ENCODE results near the gene CRYL1. TPM values are rescaled to one million over a fixed set of nuclear protein-coding genes. Genes with fewer than 3 reads are reported as not detected.

CRYL1 gene
- total and polyA plus RNA-seq, 3 experiments from 2014 or later = 7.2 to 36.1 (median 7.8) TPM

DNA sequence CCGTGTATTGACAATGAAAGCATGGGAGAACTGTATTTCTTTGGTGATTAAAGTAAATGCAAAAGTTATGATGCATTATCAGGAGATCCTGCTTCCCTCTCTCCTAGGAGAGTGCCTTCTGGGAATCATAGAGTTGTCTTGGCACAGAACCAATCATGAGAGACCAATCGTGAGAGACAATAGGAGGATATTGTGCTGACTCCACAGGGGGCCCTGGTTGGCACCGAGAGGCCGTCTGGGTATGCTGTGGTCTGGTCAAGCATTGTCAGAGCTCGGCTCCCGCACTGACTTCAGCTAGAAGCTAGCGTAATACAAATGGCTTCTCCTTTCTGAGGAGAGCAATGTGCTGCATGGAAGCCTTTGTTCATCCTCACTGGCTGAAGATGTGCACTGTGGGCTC is 162.1 kb downstream of the CRYL1 start:
- H3K9me3 ChIP-seq (ENCODE audit: low read length) = no peaks in the 10 kb centered on the region
- Mint-ChIP-seq H3K27me3 (peaks cover 25 to 32% of the 10 kb centered on the region in 2 donors), H3K36me3 (no peaks in the 10 kb centered on the region), H3K9me3 (no peaks in the 10 kb centered on the region), H3K4me1 (no peaks in the 10 kb centered on the region), H3K27ac (no peak overlapping the region), H3K4me3 (no peak overlapping the region)
- H3K4me1 ChIP-seq (ENCODE audit: insufficient read depth, low read length) = no peaks in the 10 kb centered on the region
- DNase-seq = no peak
- POLR2A ChIA-PET = no interaction called here
- no peaks in the 10 kb centered on the region for H3K27me3 ChIP-seq (ENCODE audit: insufficient read depth, low read length, poor library complexity, severe bottlenecking)
- CTCF ChIA-PET = no interaction called here
- no peak overlapping the region for H3K4me3 ChIP-seq (ENCODE audit: low read length)
- no peak overlapping the region for H3K27ac ChIP-seq (ENCODE audit: low read depth, low read length)
- H3K36me3 ChIP-seq (ENCODE audit: insufficient read depth, low read length) = no peaks in the 10 kb centered on the region

DNA sequence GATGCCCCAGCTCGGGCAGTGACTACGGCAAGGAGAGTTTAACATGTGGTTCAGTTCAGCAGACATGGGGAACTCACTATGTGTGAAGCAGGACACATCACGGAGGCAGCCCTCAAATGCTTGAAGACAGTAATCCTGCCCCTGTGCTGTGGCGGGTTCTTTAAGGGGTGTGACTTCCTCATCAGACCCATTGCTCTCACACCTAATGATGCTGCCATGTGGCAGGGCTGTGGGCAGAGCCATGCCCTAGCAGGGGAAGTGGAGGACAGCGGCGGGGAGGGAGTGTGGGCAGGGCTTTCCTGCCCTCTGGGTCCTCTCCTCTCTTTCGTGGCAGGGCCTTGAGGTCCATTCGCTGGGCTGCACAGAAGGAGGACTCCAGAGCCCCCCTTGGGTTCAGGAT is 162.5 kb downstream of the CRYL1 start:
- H3K4me1 Mint-ChIP-seq = no peaks in the 10 kb centered on the region
- no peaks in the 10 kb centered on the region for H3K36me3 Mint-ChIP-seq
- H3K4me3 ChIP-seq (ENCODE audit: low read length) = no peak overlapping the region
- POLR2A ChIA-PET = no interaction called here
- H3K9me3 ChIP-seq (ENCODE audit: low read length) = no peaks in the 10 kb centered on the region
- H3K27me3 ChIP-seq (ENCODE audit: insufficient read depth, low read length, poor library complexity, severe bottlenecking) = no peaks in the 10 kb centered on the region
- H3K27ac ChIP-seq (ENCODE audit: low read depth, low read length) = no peak overlapping the region
- no peaks in the 10 kb centered on the region for H3K36me3 ChIP-seq (ENCODE audit: insufficient read depth, low read length)
- no peaks in the 10 kb centered on the region for H3K9me3 Mint-ChIP-seq
- peak overlapping the region in 1 of 7 donors; percentile 40 for H3K4me3 Mint-ChIP-seq
- H3K4me1 ChIP-seq (ENCODE audit: insufficient read depth, low read length) = no peaks in the 10 kb centered on the region
- no peak for DNase-seq
- H3K27me3 Mint-ChIP-seq = peaks cover 21 to 27% of the 10 kb centered on the region in 2 donors
- CTCF ChIA-PET = no interaction called here
- no peak overlapping the region for H3K27ac Mint-ChIP-seq

- H3K27ac Mint-ChIP-seq = no peak overlapping the region
- no peaks in the 10 kb centered on the region for H3K36me3 Mint-ChIP-seq
- no peaks in the 10 kb centered on the region for H3K4me1 Mint-ChIP-seq
- peak overlapping the region in 1 of 7 donors; percentile 40 for H3K4me3 Mint-ChIP-seq
- no peaks in the 10 kb centered on the region for H3K36me3 ChIP-seq (ENCODE audit: insufficient read depth, low read length)
- no peaks in the 10 kb centered on the region for H3K9me3 ChIP-seq (ENCODE audit: low read length)
- H3K4me3 ChIP-seq (ENCODE audit: low read length) = no peak overlapping the region
- no peaks in the 10 kb centered on the region for H3K4me1 ChIP-seq (ENCODE audit: insufficient read depth, low read length)
- ChIA-PET CTCF (no interaction called here), POLR2A (no interaction called here)
- peaks cover 15 to 23% of the 10 kb centered on the region in 2 donors for H3K27me3 Mint-ChIP-seq
- no peaks in the 10 kb centered on the region for H3K9me3 Mint-ChIP-seq
- DNase-seq = no peak
- H3K27ac ChIP-seq (ENCODE audit: low read depth, low read length) = no peak overlapping the region
- no peaks in the 10 kb centered on the region for H3K27me3 ChIP-seq (ENCODE audit: insufficient read depth, low read length, poor library complexity, severe bottlenecking)
Observed at GRCh38 chr13:20362484-20363041, 163.1 kb downstream of the CRYL1 start.

DNA sequence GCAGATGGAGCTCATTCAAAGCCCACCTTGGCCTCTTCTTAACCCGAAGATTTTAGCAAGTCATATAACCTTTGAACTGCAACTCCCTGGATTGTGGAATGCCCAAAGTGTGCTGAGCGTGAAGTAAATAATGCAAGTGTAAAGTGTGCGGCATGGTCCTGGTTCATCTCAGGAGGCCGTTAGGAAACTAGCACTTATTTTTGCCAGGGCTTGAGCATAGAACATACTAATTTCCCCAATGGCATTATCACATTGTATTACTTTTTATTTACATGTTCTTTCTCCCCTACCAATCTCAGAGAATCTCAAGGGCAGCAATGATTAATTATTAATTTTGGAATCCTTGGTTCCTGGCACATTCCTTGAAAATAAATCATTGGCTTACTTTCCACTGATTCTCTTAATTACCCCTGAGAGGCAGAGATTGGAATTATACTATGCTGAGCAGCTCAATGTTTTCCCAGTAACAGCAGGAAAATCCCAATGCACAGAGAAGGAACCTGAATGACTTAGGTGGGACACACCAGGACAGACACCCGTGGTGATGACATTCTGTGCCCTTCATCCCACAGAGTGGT is 164.7 kb downstream of the CRYL1 start:
- H3K27ac ChIP-seq (ENCODE audit: low read depth, low read length) = no peak overlapping the region
- no peaks in the 10 kb centered on the region for H3K4me1 Mint-ChIP-seq
- no peak overlapping the region for H3K27ac Mint-ChIP-seq
- peaks cover 12 to 20% of the 10 kb centered on the region in 2 donors for H3K27me3 Mint-ChIP-seq
- CTCF ChIA-PET = no interaction called here
- H3K27me3 ChIP-seq (ENCODE audit: insufficient read depth, low read length, poor library complexity, severe bottlenecking) = no peaks in the 10 kb centered on the region
- H3K9me3 Mint-ChIP-seq = no peaks in the 10 kb centered on the region
- H3K4me3 ChIP-seq (ENCODE audit: low read length) = no peak overlapping the region
- H3K4me1 ChIP-seq (ENCODE audit: insufficient read depth, low read length) = no peaks in the 10 kb centered on the region
- no peak overlapping the region for H3K4me3 Mint-ChIP-seq
- no peak for DNase-seq
- no peaks in the 10 kb centered on the region for H3K36me3 ChIP-seq (ENCODE audit: insufficient read depth, low read length)
- no peaks in the 10 kb centered on the region for H3K36me3 Mint-ChIP-seq
- no peaks in the 10 kb centered on the region for H3K9me3 ChIP-seq (ENCODE audit: low read length)
- POLR2A ChIA-PET = no interaction called here

GRCh38 chr13:20360041-20360491 is 165.6 kb downstream of the CRYL1 start:
- no peak overlapping the region for H3K27ac ChIP-seq (ENCODE audit: low read depth, low read length)
- no peaks in the 10 kb centered on the region for H3K9me3 ChIP-seq (ENCODE audit: low read length)
- no peaks in the 10 kb centered on the region for H3K36me3 ChIP-seq (ENCODE audit: insufficient read depth, low read length)
- Mint-ChIP-seq H3K27ac (no peak overlapping the region), H3K27me3 (peaks cover 11 to 20% of the 10 kb centered on the region in 2 donors), H3K4me3 (no peak overlapping the region), H3K36me3 (no peaks in the 10 kb centered on the region), H3K4me1 (no peaks in the 10 kb centered on the region), H3K9me3 (no peaks in the 10 kb centered on the region)
- CTCF ChIA-PET = no interaction called here
- H3K4me3 ChIP-seq (ENCODE audit: low read length) = no peak overlapping the region
- no peak for DNase-seq
- POLR2A ChIA-PET = no interaction called here
- H3K27me3 ChIP-seq (ENCODE audit: insufficient read depth, low read length, poor library complexity, severe bottlenecking) = no peaks in the 10 kb centered on the region
- no peaks in the 10 kb centered on the region for H3K4me1 ChIP-seq (ENCODE audit: insufficient read depth, low read length)

GRCh38 chr13:20359335-20359734 is 166.3 kb downstream of the CRYL1 start:
- Histone ChIP-seq H3K4me1 (ENCODE audit: insufficient read depth, low read length) (no peaks in the 10 kb centered on the region), H3K36me3 (ENCODE audit: insufficient read depth, low read length) (no peaks in the 10 kb centered on the region), H3K27me3 (ENCODE audit: insufficient read depth, low read length, poor library complexity, severe bottlenecking) (no peaks in the 10 kb centered on the region), H3K27ac (ENCODE audit: low read depth, low read length) (no peak overlapping the region), H3K9me3 (ENCODE audit: low read length) (no peaks in the 10 kb centered on the region), H3K4me3 (ENCODE audit: low read length) (no peak overlapping the region)
- Mint-ChIP-seq H3K36me3 (no peaks in the 10 kb centered on the region), H3K4me1 (no peaks in the 10 kb centered on the region), H3K27me3 (peaks cover 8 to 15% of the 10 kb centered on the region in 2 donors), H3K9me3 (no peaks in the 10 kb centered on the region), H3K4me3 (no peak overlapping the region), H3K27ac (no peak overlapping the region)
- CTCF ChIA-PET = no interaction called here
- no peak for DNase-seq
- POLR2A ChIA-PET = no interaction called here

- no peaks in the 10 kb centered on the region for H3K36me3 Mint-ChIP-seq
- no peak for DNase-seq
- Histone ChIP-seq H3K27ac (ENCODE audit: low read depth, low read length) (no peak overlapping the region), H3K9me3 (ENCODE audit: low read length) (no peaks in the 10 kb centered on the region), H3K4me3 (ENCODE audit: low read length) (no peak overlapping the region), H3K4me1 (ENCODE audit: insufficient read depth, low read length) (no peaks in the 10 kb centered on the region), H3K27me3 (ENCODE audit: insufficient read depth, low read length, poor library complexity, severe bottlenecking) (no peaks in the 10 kb centered on the region), H3K36me3 (ENCODE audit: insufficient read depth, low read length) (no peaks in the 10 kb centered on the region)
- ChIA-PET POLR2A (no interaction called here), CTCF (no interaction called here)
- no peaks in the 10 kb centered on the region for H3K4me1 Mint-ChIP-seq
- no peak overlapping the region for H3K4me3 Mint-ChIP-seq
- H3K27me3 Mint-ChIP-seq = peaks cover 6 to 7% of the 10 kb centered on the region in 2 donors
- no peak overlapping the region for H3K27ac Mint-ChIP-seq
- H3K9me3 Mint-ChIP-seq = no peaks in the 10 kb centered on the region
Observed at GRCh38 chr13:20358022-20358421, 167.6 kb downstream of the CRYL1 start.

DNA sequence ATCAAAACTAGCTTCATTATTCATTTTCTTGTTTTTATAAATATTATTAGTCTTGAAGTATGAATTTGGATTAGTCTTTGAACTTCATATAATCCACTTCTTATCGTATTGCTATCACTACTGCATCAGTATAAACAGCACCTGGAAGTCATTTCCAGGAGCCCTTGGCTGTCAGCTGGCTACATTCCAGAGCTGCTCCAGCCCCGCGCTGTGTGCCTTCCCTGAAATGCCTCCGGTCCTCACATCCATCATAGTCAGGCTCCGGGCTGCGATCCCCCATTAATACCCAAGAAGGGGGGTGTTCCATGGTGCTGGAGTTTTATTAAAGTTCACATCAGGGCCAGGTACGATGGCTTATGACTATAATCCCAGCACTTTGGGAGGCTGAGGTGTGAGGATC is 169.2 kb downstream of the CRYL1 start:
- H3K36me3 ChIP-seq (ENCODE audit: insufficient read depth, low read length) = no peaks in the 10 kb centered on the region
- Mint-ChIP-seq H3K4me3 (no peak overlapping the region), H3K36me3 (no peaks in the 10 kb centered on the region), H3K4me1 (no peaks in the 10 kb centered on the region), H3K9me3 (no peaks in the 10 kb centered on the region), H3K27me3 (peaks cover 0 to 2% of the 10 kb centered on the region in 2 donors), H3K27ac (no peak overlapping the region)
- ChIA-PET CTCF (interaction anchor here (1.0 kb wide), 1 partner anchor 10 kb away, joined by 3 read pairs; no protein-coding TSS in a partner anchor), POLR2A (no interaction called here)
- no peak overlapping the region for H3K4me3 ChIP-seq (ENCODE audit: low read length)
- no peaks in the 10 kb centered on the region for H3K27me3 ChIP-seq (ENCODE audit: insufficient read depth, low read length, poor library complexity, severe bottlenecking)
- H3K4me1 ChIP-seq (ENCODE audit: insufficient read depth, low read length) = no peaks in the 10 kb centered on the region
- H3K27ac ChIP-seq (ENCODE audit: low read depth, low read length) = no peak overlapping the region
- no peaks in the 10 kb centered on the region for H3K9me3 ChIP-seq (ENCODE audit: low read length)
- no peak for DNase-seq

Measured in CD8-positive, alpha-beta memory T cell (primary cell).